WTC11 (cell line): ENCODE measurements around the gene CDK5.

ENCODE experiments used
- CBFB ChIP-seq: sonication (generic); formaldehyde crosslinking; IDR thresholded peaks from 2 replicates; pipeline ENCODE4 v1.8.1; 2022; ENCODE audit warnings: mild to moderate bottlenecking, low read depth, missing genetic modification reagents
- CTCF ChIP-seq: fragments of 200-600 bp; IDR thresholded peaks from 2 replicates; pipeline ENCODE4 v1.8.0; 2022; ENCODE audit warnings: antibody characterized with exemption
- ESRRA ChIP-seq: sonication (generic); formaldehyde crosslinking; IDR thresholded peaks from 2 replicates; pipeline ENCODE4 v1.8.1; 2022; ENCODE audit warnings: mild to moderate bottlenecking, missing genetic modification reagents, borderline replicate concordance
- NR2C2 ChIP-seq: sonication (generic); formaldehyde crosslinking; IDR thresholded peaks from 2 replicates; pipeline ENCODE4 v1.8.0; 2022; ENCODE audit warnings: mild to moderate bottlenecking, missing genetic modification reagents
- PRDM15 ChIP-seq: sonication (generic); formaldehyde crosslinking; IDR thresholded peaks from 2 replicates; pipeline ENCODE4 v1.8.0; 2022; ENCODE audit warnings: missing genetic modification reagents
- PRRX2 ChIP-seq: fragments of 250-450 bp; sonication (Bioruptor Pico); IDR thresholded peaks from 2 replicates; pipeline ENCODE4 v1.8.0; 2021; ENCODE audit warnings: mild to moderate bottlenecking
- SMAD3 ChIP-seq: sonication (generic); formaldehyde crosslinking; IDR thresholded peaks from 2 replicates; pipeline ENCODE4 v1.8.0; 2022; ENCODE audit warnings: missing genetic modification reagents, mild to moderate bottlenecking, borderline replicate concordance
- SP1 ChIP-seq: sonication (generic); formaldehyde crosslinking; conservative IDR thresholded peaks from 2 replicates; pipeline ENCODE4 v1.8.1; 2022; ENCODE audit warnings: missing genetic modification reagents
- ZNF532 ChIP-seq: fragments of 250-450 bp; sonication (Bioruptor Pico); IDR thresholded peaks from 2 replicates; pipeline ENCODE4 v1.9.0; 2021; ENCODE audit warnings: mild to moderate bottlenecking, borderline replicate concordance
- TF ChIP-seq, protein P1 (sequence below): fragments of 250-450 bp; sonication (Bioruptor Pico); IDR thresholded peaks from 2 replicates; pipeline ENCODE4 v2.1.2; 2022; ENCODE audit warnings: mild to moderate bottlenecking, moderate library complexity
- TF ChIP-seq, protein P2 (sequence below): sonication (generic); formaldehyde crosslinking; IDR thresholded peaks from 2 replicates; pipeline ENCODE4 v1.8.1; 2023; ENCODE audit warnings: mild to moderate bottlenecking, missing genetic modification reagents
- TF ChIP-seq, protein P3 (sequence below): sonication (generic); formaldehyde crosslinking; IDR thresholded peaks from 2 replicates; pipeline ENCODE4 v1.8.1; 2023; ENCODE audit warnings: mild to moderate bottlenecking, missing genetic modification reagents
- TF ChIP-seq, protein P4 (sequence below): sonication (generic); formaldehyde crosslinking; IDR thresholded peaks from 2 replicates; pipeline ENCODE4 v1.8.1; 2022; ENCODE audit warnings: low read depth, mild to moderate bottlenecking, moderate library complexity, missing genetic modification reagents, borderline replicate concordance

GRCh38 chr7:151065516-151065915 is 7.8 kb upstream of the CDK5 start:
- TF ChIP-seq CTCF (no peak), NR2C2 (no peak), PRDM15 (CRISPR knock-in tag) (no peak), CBFB (CRISPR knock-in tag) (no peak), ESRRA (no peak), SP1 (CRISPR knock-in tag) (no peak), SMAD3 (CRISPR knock-in tag) (no peak), PRRX2 (no peak), ZNF532 (CRISPR knock-in tag) (no peak)
- TF ChIP-seq, protein P1, sequence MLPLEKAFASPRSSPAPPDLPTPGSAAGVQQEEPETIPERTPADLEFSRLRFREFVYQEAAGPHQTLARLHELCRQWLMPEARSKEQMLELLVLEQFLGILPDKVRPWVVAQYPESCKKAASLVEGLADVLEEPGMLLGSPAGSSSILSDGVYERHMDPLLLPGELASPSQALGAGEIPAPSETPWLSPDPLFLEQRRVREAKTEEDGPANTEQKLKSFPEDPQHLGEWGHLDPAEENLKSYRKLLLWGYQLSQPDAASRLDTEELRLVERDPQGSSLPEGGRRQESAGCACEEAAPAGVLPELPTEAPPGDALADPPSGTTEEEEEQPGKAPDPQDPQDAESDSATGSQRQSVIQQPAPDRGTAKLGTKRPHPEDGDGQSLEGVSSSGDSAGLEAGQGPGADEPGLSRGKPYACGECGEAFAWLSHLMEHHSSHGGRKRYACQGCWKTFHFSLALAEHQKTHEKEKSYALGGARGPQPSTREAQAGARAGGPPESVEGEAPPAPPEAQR, result no peak
- TF ChIP-seq, protein P2, sequence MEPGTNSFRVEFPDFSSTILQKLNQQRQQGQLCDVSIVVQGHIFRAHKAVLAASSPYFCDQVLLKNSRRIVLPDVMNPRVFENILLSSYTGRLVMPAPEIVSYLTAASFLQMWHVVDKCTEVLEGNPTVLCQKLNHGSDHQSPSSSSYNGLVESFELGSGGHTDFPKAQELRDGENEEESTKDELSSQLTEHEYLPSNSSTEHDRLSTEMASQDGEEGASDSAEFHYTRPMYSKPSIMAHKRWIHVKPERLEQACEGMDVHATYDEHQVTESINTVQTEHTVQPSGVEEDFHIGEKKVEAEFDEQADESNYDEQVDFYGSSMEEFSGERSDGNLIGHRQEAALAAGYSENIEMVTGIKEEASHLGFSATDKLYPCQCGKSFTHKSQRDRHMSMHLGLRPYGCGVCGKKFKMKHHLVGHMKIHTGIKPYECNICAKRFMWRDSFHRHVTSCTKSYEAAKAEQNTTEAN (CRISPR knock-in tag), result no peak
- TF ChIP-seq, protein P3, sequence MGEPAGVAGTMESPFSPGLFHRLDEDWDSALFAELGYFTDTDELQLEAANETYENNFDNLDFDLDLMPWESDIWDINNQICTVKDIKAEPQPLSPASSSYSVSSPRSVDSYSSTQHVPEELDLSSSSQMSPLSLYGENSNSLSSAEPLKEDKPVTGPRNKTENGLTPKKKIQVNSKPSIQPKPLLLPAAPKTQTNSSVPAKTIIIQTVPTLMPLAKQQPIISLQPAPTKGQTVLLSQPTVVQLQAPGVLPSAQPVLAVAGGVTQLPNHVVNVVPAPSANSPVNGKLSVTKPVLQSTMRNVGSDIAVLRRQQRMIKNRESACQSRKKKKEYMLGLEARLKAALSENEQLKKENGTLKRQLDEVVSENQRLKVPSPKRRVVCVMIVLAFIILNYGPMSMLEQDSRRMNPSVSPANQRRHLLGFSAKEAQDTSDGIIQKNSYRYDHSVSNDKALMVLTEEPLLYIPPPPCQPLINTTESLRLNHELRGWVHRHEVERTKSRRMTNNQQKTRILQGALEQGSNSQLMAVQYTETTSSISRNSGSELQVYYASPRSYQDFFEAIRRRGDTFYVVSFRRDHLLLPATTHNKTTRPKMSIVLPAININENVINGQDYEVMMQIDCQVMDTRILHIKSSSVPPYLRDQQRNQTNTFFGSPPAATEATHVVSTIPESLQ (CRISPR knock-in tag), result no peak
- TF ChIP-seq, protein P4, sequence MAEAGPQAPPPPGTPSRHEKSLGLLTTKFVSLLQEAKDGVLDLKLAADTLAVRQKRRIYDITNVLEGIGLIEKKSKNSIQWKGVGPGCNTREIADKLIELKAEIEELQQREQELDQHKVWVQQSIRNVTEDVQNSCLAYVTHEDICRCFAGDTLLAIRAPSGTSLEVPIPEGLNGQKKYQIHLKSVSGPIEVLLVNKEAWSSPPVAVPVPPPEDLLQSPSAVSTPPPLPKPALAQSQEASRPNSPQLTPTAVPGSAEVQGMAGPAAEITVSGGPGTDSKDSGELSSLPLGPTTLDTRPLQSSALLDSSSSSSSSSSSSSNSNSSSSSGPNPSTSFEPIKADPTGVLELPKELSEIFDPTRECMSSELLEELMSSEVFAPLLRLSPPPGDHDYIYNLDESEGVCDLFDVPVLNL, result no peak
